OCI-LY1 (cell line): Measurements from ENCODE around the gene WNT6.
"Not testable (repeated sequence)": the region's sequence is repeated elsewhere in the genome, so short reads cannot be mapped to it uniquely, and the experiment has no call there.

Source experiments
- H2AFZ ChIP-seq: fragments of 200-600 bp; sonication (generic), shearing (Covaris generic); 2 replicates; pipeline ENCODE4 v1.6.0; 2014; ENCODE audit warnings: antibody characterized with exemption, mild to moderate bottlenecking, low read length
- H3F3A ChIP-seq: fragments of 200-600 bp; sonication (generic), shearing (Covaris generic); 2 replicates; pipeline ENCODE4 v1.6.0; 2014; ENCODE audit warnings: mild to moderate bottlenecking, antibody characterized with exemption, low read length, moderate library complexity; ENCODE audit not compliant: insufficient read depth
- H3K27ac ChIP-seq: fragments of 200-600 bp; sonication (generic); 2 replicates; pipeline ENCODE4 v1.5.1; 2014; ENCODE audit warnings: low read length, mixed run types, mild to moderate bottlenecking, low read depth; ENCODE audit not compliant: poor library complexity, severe bottlenecking
- H3K27me3 ChIP-seq: fragments of 200-600 bp; sonication (generic); 2 replicates; pipeline ENCODE4 v1.6.0; 2014; ENCODE audit warnings: antibody characterized with exemption, mild to moderate bottlenecking, low read length, moderate library complexity; ENCODE audit not compliant: insufficient read depth
- H3K36me3 ChIP-seq: fragments of 200-600 bp; sonication (generic); 2 replicates; pipeline ENCODE4 v1.6.1; 2014; ENCODE audit warnings: mild to moderate bottlenecking, antibody characterized with exemption, low read length, moderate library complexity, mixed read lengths; ENCODE audit not compliant: insufficient read depth
- H3K4me1 ChIP-seq: fragments of 200-600 bp; sonication (generic); 2 replicates; pipeline ENCODE4 v1.5.1; 2014; ENCODE audit warnings: mild to moderate bottlenecking, low read length, moderate library complexity; ENCODE audit not compliant: insufficient read depth, severe bottlenecking
- H3K4me2 ChIP-seq: fragments of 200-600 bp; sonication (generic), shearing (Covaris generic); 2 replicates; pipeline ENCODE4 v1.6.1; 2014; ENCODE audit warnings: low read length
- H3K4me3 ChIP-seq: fragments of 200-600 bp; sonication (generic); 2 replicates; pipeline ENCODE4 v1.5.1; 2014; ENCODE audit warnings: low read length, low read depth, mild to moderate bottlenecking, mixed read lengths; ENCODE audit not compliant: poor library complexity, severe bottlenecking
- H3K79me2 ChIP-seq: fragments of 200-600 bp; shearing (Covaris generic); 2 replicates; pipeline ENCODE4 v1.6.1; 2016; ENCODE audit warnings: mixed run types, low read length, mixed read lengths; ENCODE audit not compliant: insufficient read depth
- H3K9ac ChIP-seq: fragments of 200-600 bp; sonication (generic), shearing (Covaris generic); 2 replicates; pipeline ENCODE4 v1.6.1; 2014; ENCODE audit warnings: mild to moderate bottlenecking, low read length, mixed read lengths
- H3K9me2 ChIP-seq: fragments of 200-600 bp; sonication (generic), shearing (Covaris generic); 2 replicates; pipeline ENCODE4 v1.6.1; 2014; ENCODE audit warnings: low read depth, mild to moderate bottlenecking, low read length, mixed read lengths
- H3K9me3 ChIP-seq: fragments of 200-600 bp; shearing (Covaris generic); 2 replicates; pipeline ENCODE4 v1.6.1; 2014; ENCODE audit warnings: low read length, mixed read lengths
- H4K20me1 ChIP-seq: fragments of 200-600 bp; sonication (generic), shearing (Covaris generic); 2 replicates; pipeline ENCODE4 v1.6.0; 2016; ENCODE audit warnings: mild to moderate bottlenecking, low read length; ENCODE audit not compliant: insufficient read depth
- EZH2 ChIP-seq: fragments of 200-600 bp; sonication (generic), shearing (Covaris generic); IDR thresholded peaks from 2 replicates; pipeline ENCODE4 v1.8.0; 2017; ENCODE audit warnings: borderline replicate concordance, mixed run types, mild to moderate bottlenecking, antibody characterized with exemption, low read length, moderate library complexity, mixed read lengths
- TF ChIP-seq, protein P1 (sequence below): fragments of 200-600 bp; sonication (generic), shearing (Covaris generic); IDR thresholded peaks from 2 replicates; pipeline ENCODE4 v1.5.1; 2017; ENCODE audit warnings: mild to moderate bottlenecking, antibody characterized with exemption, low read length, moderate library complexity, mixed read lengths

The WNT6 gene

DNA sequence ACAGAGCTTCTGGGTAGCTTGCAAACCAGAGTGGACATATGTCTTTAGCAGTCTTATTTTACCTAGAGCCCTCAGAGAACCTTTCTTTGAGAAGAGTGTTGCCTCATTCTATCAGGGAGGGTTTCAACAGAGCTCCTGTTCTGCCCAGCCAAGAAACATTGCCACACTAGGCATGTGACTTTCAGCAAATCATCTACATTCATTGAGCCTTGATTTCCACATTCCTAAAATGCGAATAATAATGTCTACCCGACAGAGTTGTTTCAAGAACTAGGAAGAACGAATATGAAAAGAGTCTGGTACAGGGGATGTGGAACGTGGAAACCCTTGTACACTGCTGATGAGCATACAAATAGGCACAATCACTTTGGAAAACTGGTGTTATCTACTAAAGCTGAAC lies 20.2 kb upstream of the WNT6 start:
- H3K4me3 ChIP-seq = no peak overlapping the region
- no peaks in the 10 kb centered on the region for H3K9me3 ChIP-seq
- no peak overlapping the region for H3K9ac ChIP-seq
- H3K79me2 ChIP-seq = no peaks in the 10 kb centered on the region
- no peaks in the 10 kb centered on the region for H4K20me1 ChIP-seq
- TF ChIP-seq EZH2 = no peak
- TF ChIP-seq, protein P1, sequence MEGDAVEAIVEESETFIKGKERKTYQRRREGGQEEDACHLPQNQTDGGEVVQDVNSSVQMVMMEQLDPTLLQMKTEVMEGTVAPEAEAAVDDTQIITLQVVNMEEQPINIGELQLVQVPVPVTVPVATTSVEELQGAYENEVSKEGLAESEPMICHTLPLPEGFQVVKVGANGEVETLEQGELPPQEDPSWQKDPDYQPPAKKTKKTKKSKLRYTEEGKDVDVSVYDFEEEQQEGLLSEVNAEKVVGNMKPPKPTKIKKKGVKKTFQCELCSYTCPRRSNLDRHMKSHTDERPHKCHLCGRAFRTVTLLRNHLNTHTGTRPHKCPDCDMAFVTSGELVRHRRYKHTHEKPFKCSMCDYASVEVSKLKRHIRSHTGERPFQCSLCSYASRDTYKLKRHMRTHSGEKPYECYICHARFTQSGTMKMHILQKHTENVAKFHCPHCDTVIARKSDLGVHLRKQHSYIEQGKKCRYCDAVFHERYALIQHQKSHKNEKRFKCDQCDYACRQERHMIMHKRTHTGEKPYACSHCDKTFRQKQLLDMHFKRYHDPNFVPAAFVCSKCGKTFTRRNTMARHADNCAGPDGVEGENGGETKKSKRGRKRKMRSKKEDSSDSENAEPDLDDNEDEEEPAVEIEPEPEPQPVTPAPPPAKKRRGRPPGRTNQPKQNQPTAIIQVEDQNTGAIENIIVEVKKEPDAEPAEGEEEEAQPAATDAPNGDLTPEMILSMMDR = no peak
- H3K4me2 ChIP-seq = no peak overlapping the region
- no peaks in the 10 kb centered on the region for H3K36me3 ChIP-seq
- no peak overlapping the region for H2AFZ ChIP-seq
- no peaks in the 10 kb centered on the region; the same call in 1 of the 2 replicates for H3K27me3 ChIP-seq
- no peak overlapping the region for H3K27ac ChIP-seq
- H3K9me2 ChIP-seq = no peaks in the 10 kb centered on the region
- no peaks in the 10 kb centered on the region for H3K4me1 ChIP-seq
- no peaks in the 10 kb centered on the region for H3F3A ChIP-seq

DNA sequence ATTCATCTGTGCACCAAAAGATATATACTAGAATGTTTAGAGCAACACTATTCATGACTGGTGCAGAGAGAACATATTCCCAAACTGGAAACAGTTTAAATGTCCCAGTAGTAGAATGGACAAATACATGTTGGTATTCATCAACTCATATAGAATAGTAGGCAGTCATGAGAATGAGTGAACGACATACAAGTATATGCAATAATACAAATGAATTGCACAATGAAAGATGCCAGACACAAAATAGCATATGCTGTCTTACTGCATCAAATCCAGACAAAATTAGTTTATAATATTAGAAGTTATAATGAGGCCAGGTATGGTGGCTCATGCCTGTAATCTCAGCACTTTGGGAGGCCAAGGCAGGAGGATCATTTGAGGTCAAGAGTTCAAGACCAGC lies 19.7 kb upstream of the WNT6 start:
- no peaks in the 10 kb centered on the region for H3F3A ChIP-seq
- no peak overlapping the region for H3K4me2 ChIP-seq
- H3K9me3 ChIP-seq = no peaks in the 10 kb centered on the region
- no peaks in the 10 kb centered on the region for H3K36me3 ChIP-seq
- H3K27ac ChIP-seq = no peak overlapping the region
- H2AFZ ChIP-seq = no peak overlapping the region
- H3K9ac ChIP-seq = no peak overlapping the region
- H3K27me3 ChIP-seq = no peaks in the 10 kb centered on the region; the same call in 1 of the 2 replicates
- H3K4me3 ChIP-seq = no peak overlapping the region
- H3K9me2 ChIP-seq = no peaks in the 10 kb centered on the region
- no peak for TF ChIP-seq EZH2
- TF ChIP-seq, protein P1 = no peak
- H3K79me2 ChIP-seq = no peaks in the 10 kb centered on the region
- no peaks in the 10 kb centered on the region for H3K4me1 ChIP-seq
- H4K20me1 ChIP-seq = no peaks in the 10 kb centered on the region

DNA sequence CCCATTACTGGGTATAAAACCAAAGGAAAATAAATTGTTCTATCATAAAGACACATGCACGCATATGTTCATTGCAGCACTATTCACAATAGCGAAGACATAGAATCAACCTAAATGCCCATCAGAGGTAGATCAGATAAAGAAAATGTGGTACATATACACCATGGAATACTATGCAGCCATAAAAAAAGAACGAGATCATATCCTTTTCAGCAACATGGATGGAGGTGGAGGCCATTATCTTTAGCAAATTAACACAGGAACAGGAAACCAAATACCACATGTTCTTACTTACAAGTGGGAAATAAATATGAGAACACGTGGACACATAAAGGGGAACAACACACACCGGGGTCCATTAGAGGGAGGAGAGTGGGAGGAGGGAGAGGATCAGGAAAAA lies 15.3 kb upstream of the WNT6 start:
- H3K27ac ChIP-seq, H3K9me2 ChIP-seq, H4K20me1 ChIP-seq, H2AFZ ChIP-seq, H3K4me3 ChIP-seq, H3K4me1 ChIP-seq, H3K36me3 ChIP-seq, H3K27me3 ChIP-seq, H3K9me3 ChIP-seq, H3K79me2 ChIP-seq, H3K9ac ChIP-seq, H3K4me2 ChIP-seq, H3F3A ChIP-seq: not testable (repeated sequence)

GRCh38 chr2:218846963-218847362 lies 12.6 kb upstream of the WNT6 start:
- not testable (repeated sequence) for H3K4me2 ChIP-seq, H3K9ac ChIP-seq, H3K36me3 ChIP-seq

More at GRCh38 chr2:218846963-218847362, 12.6 kb upstream of the WNT6 start:
- not testable (repeated sequence) for H2AFZ ChIP-seq, H3K9me2 ChIP-seq, H3K27ac ChIP-seq, H3K4me3 ChIP-seq, H3K79me2 ChIP-seq, H3K27me3 ChIP-seq, H4K20me1 ChIP-seq, H3K4me1 ChIP-seq, H3K9me3 ChIP-seq, H3F3A ChIP-seq
